Neural cell (in vitro differentiated cells): ENCODE data around the gene TBC1D10B.

Experiments used
- CTCF ChIP-seq: fragments of 450-650 bp; IDR thresholded peaks from 2 replicates; pipeline ENCODE4 v1.5.1; 2014; ENCODE audit warnings: antibody characterized with exemption, mild to moderate bottlenecking, moderate library complexity; ENCODE audit not compliant: poor library complexity, severe bottlenecking
- EZH2 ChIP-seq: fragments of 200-600, 300-800 bp; shearing (Covaris generic), sonication (generic); IDR thresholded peaks from 2 replicates; pipeline ENCODE4 v1.6.1; 2014; ENCODE audit warnings: antibody characterized with exemption, low read length, borderline replicate concordance, mild to moderate bottlenecking; ENCODE audit not compliant: insufficient read depth, poor library complexity, severe bottlenecking
- MXI1 ChIP-seq: fragments of 450-650 bp; conservative IDR thresholded peaks from 2 replicates; pipeline ENCODE4 v1.6.1; 2014; ENCODE audit warnings: antibody characterized with exemption, mild to moderate bottlenecking; ENCODE audit not compliant: poor library complexity, severe bottlenecking
- POLR2AphosphoS5 ChIP-seq: IDR thresholded peaks from 2 replicates; pipeline ENCODE4 v1.6.1; 2012
- REST ChIP-seq: IDR thresholded peaks from 2 replicates; pipeline ENCODE4 v1.6.1; 2012; ENCODE audit warnings: borderline replicate concordance
- SMC3 ChIP-seq: fragments of 450-650 bp; conservative IDR thresholded peaks from 2 replicates; pipeline ENCODE4 v1.6.1; 2014; ENCODE audit warnings: antibody characterized with exemption, mild to moderate bottlenecking, moderate library complexity; ENCODE audit not compliant: poor library complexity

DNA sequence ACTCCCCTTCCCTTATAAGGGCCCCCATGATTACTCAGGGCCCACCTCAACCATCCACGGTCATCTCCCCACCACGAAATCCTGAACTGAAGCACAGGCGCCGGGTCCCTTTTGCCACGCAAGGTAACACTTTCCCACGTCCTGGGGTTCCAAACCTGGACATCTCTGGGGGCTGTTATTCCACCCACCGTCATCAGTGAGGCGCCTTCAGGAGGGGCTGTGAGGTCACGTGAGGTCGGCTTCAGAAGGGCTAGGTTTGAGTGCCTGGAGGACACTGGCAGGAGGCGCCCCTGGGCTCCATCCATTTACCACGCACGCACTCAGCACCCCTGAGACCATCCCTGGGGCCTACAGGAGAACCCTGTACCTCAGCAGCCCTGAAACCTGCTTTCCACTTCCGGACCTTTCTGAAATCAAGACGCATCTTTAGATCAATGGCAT is 19.3 kb downstream of the TBC1D10B start:
- TF ChIP-seq CTCF, result no peak
- no peak for TF ChIP-seq EZH2
- no peak for TF ChIP-seq REST
- TF ChIP-seq MXI1, result no peak
- TF ChIP-seq POLR2AphosphoS5, result no peak
- TF ChIP-seq SMC3, result no peak
